GM12874 (cell line): Measurements from ENCODE around the gene RAPGEF4.

Experiments used
- TF ChIP-seq, protein P1 (sequence below): IDR thresholded peaks from 2 replicates; pipeline ENCODE4 v1.5.1; 2011; ENCODE audit warnings: low read depth, mild to moderate bottlenecking, control low read depth, low read length, moderate library complexity; ENCODE audit not compliant: insufficient read depth

The RAPGEF4 gene

DNA sequence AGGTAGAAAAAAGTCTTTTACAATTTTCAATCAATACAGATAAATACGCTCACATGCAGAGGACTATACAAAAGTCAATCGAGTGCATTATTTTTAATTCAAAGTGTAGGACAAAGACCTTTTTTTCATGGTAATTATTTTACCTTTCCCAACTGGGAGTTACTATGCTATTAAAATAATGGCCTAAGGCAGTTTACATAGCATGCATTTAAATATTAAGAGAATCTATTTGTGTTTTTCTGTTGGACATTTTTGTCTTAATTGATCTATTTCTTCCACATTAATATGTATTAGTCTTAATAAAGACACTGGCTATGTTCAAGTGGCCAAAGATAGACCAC is 209.8 kb downstream of the RAPGEF4 start:
- TF ChIP-seq, protein P1, sequence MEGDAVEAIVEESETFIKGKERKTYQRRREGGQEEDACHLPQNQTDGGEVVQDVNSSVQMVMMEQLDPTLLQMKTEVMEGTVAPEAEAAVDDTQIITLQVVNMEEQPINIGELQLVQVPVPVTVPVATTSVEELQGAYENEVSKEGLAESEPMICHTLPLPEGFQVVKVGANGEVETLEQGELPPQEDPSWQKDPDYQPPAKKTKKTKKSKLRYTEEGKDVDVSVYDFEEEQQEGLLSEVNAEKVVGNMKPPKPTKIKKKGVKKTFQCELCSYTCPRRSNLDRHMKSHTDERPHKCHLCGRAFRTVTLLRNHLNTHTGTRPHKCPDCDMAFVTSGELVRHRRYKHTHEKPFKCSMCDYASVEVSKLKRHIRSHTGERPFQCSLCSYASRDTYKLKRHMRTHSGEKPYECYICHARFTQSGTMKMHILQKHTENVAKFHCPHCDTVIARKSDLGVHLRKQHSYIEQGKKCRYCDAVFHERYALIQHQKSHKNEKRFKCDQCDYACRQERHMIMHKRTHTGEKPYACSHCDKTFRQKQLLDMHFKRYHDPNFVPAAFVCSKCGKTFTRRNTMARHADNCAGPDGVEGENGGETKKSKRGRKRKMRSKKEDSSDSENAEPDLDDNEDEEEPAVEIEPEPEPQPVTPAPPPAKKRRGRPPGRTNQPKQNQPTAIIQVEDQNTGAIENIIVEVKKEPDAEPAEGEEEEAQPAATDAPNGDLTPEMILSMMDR, result no peak

DNA sequence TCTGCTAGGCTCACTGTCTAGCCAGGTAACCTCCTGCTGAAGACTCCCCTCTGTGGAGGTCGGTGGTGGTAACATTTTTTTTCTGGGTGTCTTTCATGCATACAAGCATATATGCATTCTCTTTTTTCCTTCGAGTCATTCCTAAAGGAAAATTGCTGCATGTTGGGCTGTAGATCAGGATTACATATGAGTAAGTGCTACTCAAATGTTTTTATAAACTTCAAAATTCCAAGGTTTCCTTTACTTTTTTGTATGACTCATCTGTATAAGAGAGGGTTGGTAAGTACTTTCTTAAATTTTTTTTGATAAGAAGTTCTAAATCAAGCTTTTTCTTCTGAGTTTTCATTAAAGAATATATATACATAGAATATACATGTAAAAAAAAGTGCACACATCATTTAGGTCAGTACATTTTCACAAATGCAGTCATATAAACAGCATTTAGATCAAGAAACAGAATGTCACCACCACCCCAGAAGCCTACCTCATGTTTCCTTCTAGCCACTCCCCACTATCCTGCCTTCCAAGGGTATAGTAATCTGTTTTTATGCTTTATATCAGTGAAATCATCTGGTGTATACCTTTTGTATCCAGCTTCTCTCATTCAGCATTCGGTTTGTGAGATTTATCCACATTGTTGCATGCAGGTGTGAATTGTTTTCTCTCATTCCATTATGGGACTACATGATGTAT is 212.0 kb downstream of the RAPGEF4 start:
- TF ChIP-seq, protein P1, result no peak

DNA sequence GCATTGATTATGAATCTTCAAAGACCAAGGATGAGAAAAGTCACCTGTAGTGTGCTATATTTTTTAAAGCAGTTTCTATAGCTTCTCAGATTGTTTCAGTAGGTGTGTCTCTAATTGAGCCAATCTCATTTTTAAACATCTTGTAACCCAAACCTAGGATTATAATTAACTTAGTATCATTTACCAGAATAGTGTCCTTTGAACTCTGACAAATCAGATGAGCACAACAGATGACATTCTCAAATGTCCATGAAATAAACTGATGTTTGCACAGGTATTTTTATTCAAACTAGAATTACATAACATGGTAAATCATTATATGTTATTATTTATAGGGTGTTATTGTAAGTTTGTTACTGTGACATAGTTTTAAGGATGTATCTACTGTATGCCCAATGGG is 213.9 kb downstream of the RAPGEF4 start:
- TF ChIP-seq, protein P1, result no peak

- TF ChIP-seq, protein P1, result no peak
Measured at GRCh38 chr2:172950565-172950964, 214.9 kb downstream of the RAPGEF4 start.

DNA sequence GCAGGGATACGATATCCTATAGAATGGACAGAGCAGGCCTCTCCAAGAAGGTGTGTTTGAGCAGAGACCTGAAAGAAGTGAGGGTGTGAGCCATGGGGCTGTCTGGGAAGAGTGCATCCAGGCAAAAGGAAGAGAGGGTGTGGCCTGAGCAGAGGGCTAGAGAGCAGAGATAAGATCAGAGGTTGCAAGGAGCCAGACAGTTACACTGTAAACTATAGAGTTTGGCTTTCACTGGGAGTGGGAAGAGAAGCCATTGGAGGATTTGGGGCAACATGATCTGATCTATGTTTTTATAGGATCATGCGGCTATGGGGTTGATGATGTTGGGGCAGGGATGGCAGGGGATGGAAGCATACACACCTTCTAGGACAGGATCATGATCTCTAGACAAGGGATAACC is 215.9 kb downstream of the RAPGEF4 start:
- TF ChIP-seq, protein P1, result no peak

GRCh38 chr2:172953411-172953810 is 217.8 kb downstream of the RAPGEF4 start:
- TF ChIP-seq, protein P1, result no peak

DNA sequence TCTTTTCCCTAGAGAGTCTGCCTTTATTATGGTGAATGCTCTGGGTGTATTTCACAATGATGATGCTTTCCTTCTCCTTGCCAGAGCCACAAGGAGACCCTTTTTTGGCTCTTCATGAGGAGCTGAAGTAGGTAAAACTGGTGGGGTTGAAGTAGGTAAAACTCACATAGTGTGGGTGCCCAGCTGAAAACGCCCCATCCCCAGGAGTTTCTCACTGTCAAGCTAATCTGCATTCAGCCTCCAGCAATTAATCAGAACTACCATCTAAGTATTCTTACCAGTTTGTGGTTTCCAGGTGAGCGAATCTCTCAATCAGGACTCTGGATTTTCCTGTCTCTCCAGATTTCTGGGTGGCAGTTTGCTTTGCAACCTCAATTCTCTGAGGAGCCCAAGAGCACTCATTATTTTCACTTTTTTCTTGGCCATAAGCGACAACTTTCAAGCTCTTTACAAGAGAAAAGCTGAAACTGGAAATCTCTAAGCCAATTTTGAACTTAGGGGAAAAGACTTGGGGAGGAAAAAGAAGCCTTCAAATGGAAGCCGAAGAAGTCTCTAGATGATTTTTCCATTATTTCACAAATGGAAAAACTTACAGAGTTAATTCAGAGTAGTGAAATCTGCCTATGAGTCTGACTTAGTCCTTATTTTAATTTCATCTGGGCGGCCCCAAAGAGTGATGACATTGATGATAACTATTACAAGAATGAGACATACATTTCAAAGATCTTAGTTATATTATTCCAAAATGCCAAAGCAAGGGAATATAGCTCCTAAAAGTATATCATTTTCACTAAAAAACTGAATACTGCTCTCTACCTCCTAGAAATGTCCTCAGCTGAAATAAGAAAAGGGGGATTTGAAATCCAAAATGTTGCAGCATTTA is 218.6 kb downstream of the RAPGEF4 start:
- TF ChIP-seq, protein P1, result no peak
